DOHH2 (cell line): Measurements from ENCODE around the gene GALNT9.

Experiments
- CTCF ChIP-seq: fragments of 200-600 bp; sonication (generic); IDR thresholded peaks from one replicate; pipeline ENCODE4 v1.5.1; 2014; ENCODE audit warnings: antibody characterized with exemption, mild to moderate bottlenecking, low read depth, low read length; ENCODE audit not compliant: poor library complexity, severe bottlenecking
- EZH2phosphoT487 ChIP-seq: fragments of 200-600 bp; sonication (generic); IDR thresholded peaks from 2 replicates; pipeline ENCODE4 v1.6.1; 2017; ENCODE audit warnings: borderline replicate concordance, mild to moderate bottlenecking, antibody characterized with exemption, low read length, moderate library complexity, mixed read lengths

GRCh38 chr12:132276827-132277373, 52.5 kb downstream of the GALNT9 start:
- TF ChIP-seq CTCF (no peak), EZH2phosphoT487 (no peak)
